KOPT-K1 (cell line): ENCODE data around the gene PTPRN2.

Source experiments
- H3K27ac ChIP-seq: fragments of 200-600 bp; sonication (generic); 2 replicates; pipeline ENCODE4 v1.5.1; 2016; ENCODE audit warnings: antibody characterized with exemption, mild to moderate bottlenecking, low read depth, low read length; ENCODE audit not compliant: poor library complexity, severe bottlenecking
- H3K36me3 ChIP-seq: fragments of 200-600 bp; sonication (generic); 2 replicates; pipeline ENCODE4 v1.5.1; 2017; ENCODE audit warnings: antibody characterized with exemption, mild to moderate bottlenecking, low read length, moderate library complexity; ENCODE audit not compliant: insufficient read depth
- H3K9me3 ChIP-seq: fragments of 200-600 bp; sonication (generic); 2 replicates; pipeline ENCODE4 v1.5.1; 2017; ENCODE audit warnings: antibody characterized with exemption, low read length, mild to moderate bottlenecking; ENCODE audit not compliant: insufficient read depth, poor library complexity, severe bottlenecking

PTPRN2 gene

GRCh38 chr7:158244873-158245723 is 342.5 kb downstream of the PTPRN2 start:
- peaks cover 12% of the 10 kb centered on the region for H3K9me3 ChIP-seq
- no peak overlapping the region for H3K27ac ChIP-seq
- no peaks in the 10 kb centered on the region for H3K36me3 ChIP-seq

GRCh38 chr7:158244430-158244829 is 343.2 kb downstream of the PTPRN2 start:
- H3K27ac ChIP-seq, result no peak overlapping the region
- H3K36me3 ChIP-seq, result no peaks in the 10 kb centered on the region
- H3K9me3 ChIP-seq, result peaks cover 12% of the 10 kb centered on the region

GRCh38 chr7:158241919-158242318 is 345.7 kb downstream of the PTPRN2 start:
- Histone ChIP-seq H3K27ac (no peak overlapping the region), H3K36me3 (no peaks in the 10 kb centered on the region), H3K9me3 (no peaks in the 10 kb centered on the region)

- Histone ChIP-seq H3K27ac (no peak overlapping the region), H3K36me3 (no peaks in the 10 kb centered on the region), H3K9me3 (no peaks in the 10 kb centered on the region)
Measured at GRCh38 chr7:158240801-158241200, 346.8 kb downstream of the PTPRN2 start.

GRCh38 chr7:158239290-158239981 is 348.2 kb downstream of the PTPRN2 start:
- Histone ChIP-seq H3K36me3 (no peaks in the 10 kb centered on the region), H3K27ac (no peak overlapping the region), H3K9me3 (no peaks in the 10 kb centered on the region)

- Histone ChIP-seq H3K36me3 (no peaks in the 10 kb centered on the region), H3K9me3 (peaks cover 4% of the 10 kb centered on the region), H3K27ac (peak overlapping the region; percentile 48)
Measured at GRCh38 chr7:158238616-158239289, 348.9 kb downstream of the PTPRN2 start.

- Histone ChIP-seq H3K36me3 (no peaks in the 10 kb centered on the region), H3K27ac (peak overlapping the region; percentile 33), H3K9me3 (peaks cover 6% of the 10 kb centered on the region)
Measured at GRCh38 chr7:158237672-158238335, 349.8 kb downstream of the PTPRN2 start.

GRCh38 chr7:158236400-158236799 is 351.2 kb downstream of the PTPRN2 start:
- H3K36me3 ChIP-seq, result no peaks in the 10 kb centered on the region
- H3K27ac ChIP-seq, result no peak overlapping the region
- H3K9me3 ChIP-seq, result peaks cover 9% of the 10 kb centered on the region

- no peaks in the 10 kb centered on the region for H3K36me3 ChIP-seq
- H3K27ac ChIP-seq, result no peak overlapping the region
- peaks cover 10% of the 10 kb centered on the region for H3K9me3 ChIP-seq
Measured at GRCh38 chr7:158235862-158236261, 351.8 kb downstream of the PTPRN2 start.

- H3K9me3 ChIP-seq, result peaks cover 27% of the 10 kb centered on the region
- H3K36me3 ChIP-seq, result no peaks in the 10 kb centered on the region
- no peak overlapping the region for H3K27ac ChIP-seq
Measured at GRCh38 chr7:158229945-158230344, 357.7 kb downstream of the PTPRN2 start.

GRCh38 chr7:158228986-158229385 is 358.6 kb downstream of the PTPRN2 start:
- no peaks in the 10 kb centered on the region for H3K36me3 ChIP-seq
- peaks cover 26% of the 10 kb centered on the region for H3K9me3 ChIP-seq
- no peak overlapping the region for H3K27ac ChIP-seq

- H3K9me3 ChIP-seq, result peaks cover 21% of the 10 kb centered on the region
- H3K36me3 ChIP-seq, result no peaks in the 10 kb centered on the region
- H3K27ac ChIP-seq, result no peak overlapping the region
Measured at GRCh38 chr7:158228131-158228530, 359.5 kb downstream of the PTPRN2 start.

- no peaks in the 10 kb centered on the region for H3K36me3 ChIP-seq
- peaks cover 21% of the 10 kb centered on the region for H3K9me3 ChIP-seq
- no peak overlapping the region for H3K27ac ChIP-seq
Measured at GRCh38 chr7:158227258-158227984, 360.2 kb downstream of the PTPRN2 start.

GRCh38 chr7:158216198-158216597 is 371.4 kb downstream of the PTPRN2 start:
- Histone ChIP-seq H3K9me3 (peaks cover 14% of the 10 kb centered on the region), H3K36me3 (no peaks in the 10 kb centered on the region), H3K27ac (no peak overlapping the region)
